OCI-LY7 (cell line): ENCODE data around the gene CRB2. TPM values are rescaled to one million over a fixed set of nuclear protein-coding genes. Genes with fewer than 3 reads are reported as not detected.

Experiments used
- BruUV-seq: library from RNA; stranded (reverse); fragments of 400-500 nt; replicated peaks from 2 replicates; lab custom pipeline; 2021; lab: Mats Ljungman, UMichigan
- CTCF ChIA-PET: fragments of 300-600 bp; sonication (Branson Sonifier 250); formaldehyde crosslinking; loops from one replicate; lab custom pipeline; 2022; ENCODE audit warnings: antibody characterized with exemption; ENCODE audit not compliant: unreplicated experiment; lab: Charles Lee
- POLR2A ChIA-PET: fragments of 300-600 bp; sonication (Branson Sonifier 250); formaldehyde crosslinking; loops from one replicate; lab custom pipeline; 2022; ENCODE audit warnings: antibody characterized with exemption; lab: Charles Lee
- DNase-seq: peaks from one replicate; pipeline ENCODE4 v3.0.0-alpha.2; 2015; ENCODE audit warnings: low spot score
- H2AFZ ChIP-seq: fragments of 200-600 bp; sonication (generic), shearing (Covaris generic); 2 replicates; pipeline ENCODE4 v1.6.1; 2014; ENCODE audit warnings: mild to moderate bottlenecking, antibody characterized with exemption, low read length, moderate library complexity
- H3K27ac ChIP-seq: fragments of 200-600 bp; sonication (generic); 2 replicates; pipeline ENCODE4 v1.5.1; 2014; ENCODE audit warnings: mixed run types, low read depth, mild to moderate bottlenecking, moderate library complexity, low read length, inconsistent platforms; ENCODE audit not compliant: poor library complexity, severe bottlenecking
- H3K36me3 ChIP-seq: fragments of 200-600 bp; sonication (generic); 2 replicates; pipeline ENCODE4 v1.6.1; 2014; ENCODE audit warnings: mild to moderate bottlenecking, antibody characterized with exemption, low read length, moderate library complexity, mixed read lengths; ENCODE audit not compliant: insufficient read depth
- H3K4me1 ChIP-seq: fragments of 200-600 bp; sonication (generic); 2 replicates; pipeline ENCODE4 v1.5.1; 2014; ENCODE audit warnings: mild to moderate bottlenecking, low read length; ENCODE audit not compliant: insufficient read depth, poor library complexity, severe bottlenecking
- H3K4me2 ChIP-seq: fragments of 200-600 bp; sonication (generic); 2 replicates; pipeline ENCODE4 v1.6.1; 2014; ENCODE audit warnings: mild to moderate bottlenecking, low read length
- H3K4me3 ChIP-seq: fragments of 200-600 bp; sonication (generic); 2 replicates; pipeline ENCODE4 v1.5.1; 2014; ENCODE audit warnings: mild to moderate bottlenecking, low read depth, low read length; ENCODE audit not compliant: poor library complexity, severe bottlenecking
- H3K79me2 ChIP-seq: fragments of 200-600 bp; sonication (generic); 2 replicates; pipeline ENCODE4 v1.6.1; 2016; ENCODE audit warnings: low read depth, mild to moderate bottlenecking, low read length, moderate library complexity, mixed read lengths; ENCODE audit not compliant: insufficient read depth
- H3K9me2 ChIP-seq: fragments of 200-600 bp; sonication (generic); 2 replicates; pipeline ENCODE4 v1.6.1; 2016; ENCODE audit warnings: mild to moderate bottlenecking, low read length, mixed read lengths; ENCODE audit not compliant: insufficient read depth
- H3K9me3 ChIP-seq: fragments of 200-600 bp; sonication (generic); 2 replicates; pipeline ENCODE4 v1.6.1; 2014; ENCODE audit warnings: mild to moderate bottlenecking, mixed run types, low read length, mixed read lengths
- H4K20me1 ChIP-seq: fragments of 200-600 bp; sonication (generic); 2 replicates; pipeline ENCODE4 v1.6.1; 2014; ENCODE audit warnings: mild to moderate bottlenecking, antibody characterized with exemption, low read length, moderate library complexity, mixed read lengths; ENCODE audit not compliant: insufficient read depth
- CTCF ChIP-seq: fragments of 200-600 bp; sonication (generic); conservative IDR thresholded peaks from 2 replicates; pipeline ENCODE4 v1.5.1; 2014; ENCODE audit warnings: mild to moderate bottlenecking, antibody characterized with exemption, low read length, moderate library complexity, mixed read lengths
- EZH2phosphoT487 ChIP-seq: fragments of 200-600 bp; sonication (generic); IDR thresholded peaks from 2 replicates; pipeline ENCODE4 v1.6.1; 2018; ENCODE audit warnings: low read depth, borderline replicate concordance, mild to moderate bottlenecking, mixed run types, antibody characterized with exemption, low read length, moderate library complexity, mixed read lengths
- intact Hi-C: fragments of 100-400 bp; cut with micrococcal nuclease; formaldehyde crosslinking; loops from one replicate; pipeline ENCODE4 v1.10.0; 2022; ENCODE audit not compliant: unreplicated experiment
- total RNA-seq, 2 experiments: library from RNA; depleted of rRNA in 1 of 2; stranded (reverse); fragments of >200 nt in 1 of 2; shearing (Covaris generic) in 1 of 2; gene quantifications; 2 replicates each; pipeline ENCODE4 v1.2.3, GENCODE V29; 2014 to 2022

Gene CRB2
- total RNA-seq, 2 experiments from 2014 or later: 1.6 to 3.4 TPM

- no peak for DNase-seq
- Histone ChIP-seq H3K4me3 (no peak overlapping the region), H3K27ac (no peak overlapping the region), H2AFZ (no peak overlapping the region), H3K4me1 (no peaks in the 10 kb centered on the region), H3K9me2 (no peaks in the 10 kb centered on the region), H3K9me3 (no peaks in the 10 kb centered on the region), H3K79me2 (no peaks in the 10 kb centered on the region), H3K4me2 (no peak overlapping the region), H3K36me3 (no peaks in the 10 kb centered on the region), H4K20me1 (no peaks in the 10 kb centered on the region)
- no peak for TF ChIP-seq EZH2phosphoT487
- TF ChIP-seq CTCF: no peak
- ChIA-PET POLR2A (no interaction called here), CTCF (no interaction called here)
- intact Hi-C loops: no loop called here
- BruUV-seq: no TSS peak
These were observed 21.4 kb downstream of the CRB2 start for GRCh38 chr9:123377211-123377971.

- CTCF ChIA-PET: no interaction called here
- Histone ChIP-seq H3K36me3 (no peaks in the 10 kb centered on the region), H3K9me3 (no peaks in the 10 kb centered on the region), H3K9me2 (no peaks in the 10 kb centered on the region), H3K4me3 (no peak overlapping the region), H3K79me2 (no peaks in the 10 kb centered on the region), H3K4me1 (no peaks in the 10 kb centered on the region), H3K4me2 (no peak overlapping the region), H2AFZ (no peak overlapping the region), H3K27ac (no peak overlapping the region), H4K20me1 (no peaks in the 10 kb centered on the region)
- intact Hi-C loops: no loop called here
- TF ChIP-seq EZH2phosphoT487 (no peak), CTCF (no peak)
- POLR2A ChIA-PET: no interaction called here
- no TSS peak for BruUV-seq
- no peak for DNase-seq
These were observed 22.0 kb downstream of the CRB2 start for GRCh38 chr9:123378025-123378424.

- no peaks in the 10 kb centered on the region for H3K4me1 ChIP-seq
- H3K79me2 ChIP-seq: no peaks in the 10 kb centered on the region
- no peak for DNase-seq
- POLR2A ChIA-PET: no interaction called here
- H3K9me3 ChIP-seq: no peaks in the 10 kb centered on the region
- H3K4me2 ChIP-seq: no peak overlapping the region
- intact Hi-C loops: no loop called here
- BruUV-seq: no TSS peak
- H3K27ac ChIP-seq: no peak overlapping the region
- no peaks in the 10 kb centered on the region for H3K36me3 ChIP-seq
- no peaks in the 10 kb centered on the region for H3K9me2 ChIP-seq
- no peak overlapping the region for H3K4me3 ChIP-seq
- no peak overlapping the region for H2AFZ ChIP-seq
- CTCF ChIA-PET: no interaction called here
- TF ChIP-seq CTCF (no peak), EZH2phosphoT487 (no peak)
- no peaks in the 10 kb centered on the region for H4K20me1 ChIP-seq
These were observed 23.1 kb downstream of the CRB2 start for GRCh38 chr9:123378956-123379660.
